Activated T-helper 1 cell treated with anti-CD3 and anti-CD28 coated beads, Interleukin-2, amount 50 U/mL, for 16 hours (primary cell): Measurements from ENCODE around the gene VLDLR.
"Not testable (repeated sequence)": the region's sequence is repeated elsewhere in the genome, so short reads cannot be mapped to it uniquely, and the experiment has no call there.

ENCODE experiments used
- DNase-seq, 2 donors: peaks; one replicate each; pipeline ENCODE4 v3.0.0-alpha.2; 2020; ENCODE audit warnings: low read depth in 1 of 2, low spot score in 1 of 2

VLDLR gene

GRCh38 chr9:2707256-2707655, 85.7 kb downstream of the VLDLR start:
- DNase-seq: not testable (repeated sequence)
